ENCODE measurements around the gene PNMA3.
"Not testable (repeated sequence)": the region's sequence is repeated elsewhere in the genome, so short reads cannot be mapped to it uniquely, and the experiment has no call there.

PNMA3 gene

DNA sequence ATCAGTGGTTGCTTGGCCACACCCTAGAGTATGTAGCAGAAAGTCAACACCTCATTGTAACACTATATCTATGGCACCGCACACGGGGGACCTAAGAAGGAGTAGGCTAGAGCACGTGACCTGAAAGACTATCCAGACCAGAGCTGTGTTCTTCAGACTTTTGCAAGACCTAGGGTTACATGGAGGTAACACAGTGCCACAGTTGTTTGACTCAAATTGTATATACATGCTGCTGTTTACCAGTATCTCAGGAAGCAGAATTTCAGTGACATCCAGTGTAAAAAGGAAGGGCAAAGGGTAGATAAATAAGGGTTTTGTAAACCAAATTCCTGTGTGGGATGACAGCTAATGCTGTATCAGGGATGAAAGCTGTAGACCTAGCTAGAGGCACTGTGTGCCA is 46.1 kb downstream of the PNMA3 start:
- Histone ChIP-seq H3K27ac (no peak overlapping the region), H3K4me3 (ENCODE audit: low read depth in 1 of 2, low read length in 1 of 2) (no peak overlapping the region), H3K27me3 (no peaks in the 10 kb centered on the region), H3K9me3 (no peaks in the 10 kb centered on the region), H3K36me3 (no peaks in the 10 kb centered on the region), H3K4me1 (ENCODE audit: control insufficient read depth in 1 of 2, insufficient read depth in 1 of 2, low read depth in 1 of 2, low read length in 1 of 2) (no peaks in the 10 kb centered on the region)
- TF ChIP-seq, protein P1, sequence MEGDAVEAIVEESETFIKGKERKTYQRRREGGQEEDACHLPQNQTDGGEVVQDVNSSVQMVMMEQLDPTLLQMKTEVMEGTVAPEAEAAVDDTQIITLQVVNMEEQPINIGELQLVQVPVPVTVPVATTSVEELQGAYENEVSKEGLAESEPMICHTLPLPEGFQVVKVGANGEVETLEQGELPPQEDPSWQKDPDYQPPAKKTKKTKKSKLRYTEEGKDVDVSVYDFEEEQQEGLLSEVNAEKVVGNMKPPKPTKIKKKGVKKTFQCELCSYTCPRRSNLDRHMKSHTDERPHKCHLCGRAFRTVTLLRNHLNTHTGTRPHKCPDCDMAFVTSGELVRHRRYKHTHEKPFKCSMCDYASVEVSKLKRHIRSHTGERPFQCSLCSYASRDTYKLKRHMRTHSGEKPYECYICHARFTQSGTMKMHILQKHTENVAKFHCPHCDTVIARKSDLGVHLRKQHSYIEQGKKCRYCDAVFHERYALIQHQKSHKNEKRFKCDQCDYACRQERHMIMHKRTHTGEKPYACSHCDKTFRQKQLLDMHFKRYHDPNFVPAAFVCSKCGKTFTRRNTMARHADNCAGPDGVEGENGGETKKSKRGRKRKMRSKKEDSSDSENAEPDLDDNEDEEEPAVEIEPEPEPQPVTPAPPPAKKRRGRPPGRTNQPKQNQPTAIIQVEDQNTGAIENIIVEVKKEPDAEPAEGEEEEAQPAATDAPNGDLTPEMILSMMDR (IDR thresholded peaks at IDR 0.05): no peak

DNA sequence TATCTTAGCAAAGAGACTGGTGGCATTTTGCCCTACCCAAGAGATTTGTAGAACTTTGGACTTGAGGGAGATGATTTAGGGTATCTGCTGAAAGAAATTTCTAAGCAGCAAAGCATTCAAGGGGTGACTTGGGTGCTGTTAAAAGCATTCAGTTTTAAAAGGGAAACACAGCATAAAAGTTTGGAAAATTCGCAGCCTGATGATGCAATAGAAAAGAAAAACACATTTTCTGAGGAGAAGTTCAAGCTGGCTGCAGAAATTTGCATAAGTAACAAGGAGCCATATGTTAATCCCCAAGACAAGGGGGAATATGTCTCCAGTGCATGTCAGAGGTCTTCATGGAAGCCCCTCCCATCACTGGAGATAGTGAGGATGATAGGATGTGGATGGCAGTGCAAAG is 48.7 kb downstream of the PNMA3 start:
- H3K4me1 ChIP-seq (ENCODE audit: control insufficient read depth in 1 of 2, insufficient read depth in 1 of 2, low read depth in 1 of 2, low read length in 1 of 2); H3K9me3 ChIP-seq; H3K4me3 ChIP-seq (ENCODE audit: low read depth in 1 of 2, low read length in 1 of 2); H3K27me3 ChIP-seq; H3K27ac ChIP-seq; H3K36me3 ChIP-seq: not testable (repeated sequence)

DNA sequence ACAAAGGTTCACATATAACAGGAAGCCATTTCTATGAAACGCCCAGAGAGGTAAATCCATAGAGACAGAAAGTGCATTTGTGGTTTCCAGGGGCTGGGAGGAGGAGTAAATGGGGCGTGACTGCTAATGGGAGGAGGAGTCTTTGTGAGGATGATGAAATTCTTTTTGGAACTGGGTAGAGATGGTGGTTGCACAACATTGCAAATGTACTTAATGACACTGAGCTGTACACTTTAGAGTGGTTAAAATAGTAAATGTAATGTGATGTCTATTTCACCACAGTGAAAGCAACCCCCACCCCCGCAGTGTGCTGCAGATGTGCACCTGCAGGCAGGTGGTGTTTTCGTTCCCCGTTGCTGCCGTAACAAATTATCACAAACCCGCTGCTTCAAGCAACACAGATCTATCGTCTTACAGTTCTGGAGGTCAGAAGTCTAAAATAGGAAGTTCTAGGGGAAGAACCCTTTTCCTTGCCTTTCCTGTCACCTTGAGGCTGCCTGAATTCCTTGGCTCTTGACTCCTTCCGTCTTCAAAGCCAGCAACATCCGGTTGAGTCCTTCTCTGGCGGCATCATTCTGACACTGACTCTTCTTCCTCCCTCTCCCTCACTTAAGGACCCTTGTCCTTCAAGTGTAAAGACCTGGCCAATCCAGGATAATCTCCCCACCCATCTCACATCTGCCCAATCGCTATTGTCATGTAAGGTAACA is 50.0 kb downstream of the PNMA3 start:
- not testable (repeated sequence) for H3K27ac ChIP-seq

More for the DNA sequence above, 50.0 kb downstream of the PNMA3 start:
- H3K27me3 ChIP-seq; H3K9me3 ChIP-seq; H3K4me1 ChIP-seq (ENCODE audit: control insufficient read depth in 1 of 2, insufficient read depth in 1 of 2, low read depth in 1 of 2, low read length in 1 of 2); H3K4me3 ChIP-seq (ENCODE audit: low read depth in 1 of 2, low read length in 1 of 2); H3K36me3 ChIP-seq: not testable (repeated sequence)
